NCI-H774 (cell line): ENCODE results near the gene IL17B.
A peak's percentile ranks its signal among the peaks of the same experiment; 100 is the strongest.

Experiments used
- DNase-seq: peaks from one replicate; lab custom pipeline; 2025; lab: John Stamatoyannopoulos, UW

Gene IL17B

DNA sequence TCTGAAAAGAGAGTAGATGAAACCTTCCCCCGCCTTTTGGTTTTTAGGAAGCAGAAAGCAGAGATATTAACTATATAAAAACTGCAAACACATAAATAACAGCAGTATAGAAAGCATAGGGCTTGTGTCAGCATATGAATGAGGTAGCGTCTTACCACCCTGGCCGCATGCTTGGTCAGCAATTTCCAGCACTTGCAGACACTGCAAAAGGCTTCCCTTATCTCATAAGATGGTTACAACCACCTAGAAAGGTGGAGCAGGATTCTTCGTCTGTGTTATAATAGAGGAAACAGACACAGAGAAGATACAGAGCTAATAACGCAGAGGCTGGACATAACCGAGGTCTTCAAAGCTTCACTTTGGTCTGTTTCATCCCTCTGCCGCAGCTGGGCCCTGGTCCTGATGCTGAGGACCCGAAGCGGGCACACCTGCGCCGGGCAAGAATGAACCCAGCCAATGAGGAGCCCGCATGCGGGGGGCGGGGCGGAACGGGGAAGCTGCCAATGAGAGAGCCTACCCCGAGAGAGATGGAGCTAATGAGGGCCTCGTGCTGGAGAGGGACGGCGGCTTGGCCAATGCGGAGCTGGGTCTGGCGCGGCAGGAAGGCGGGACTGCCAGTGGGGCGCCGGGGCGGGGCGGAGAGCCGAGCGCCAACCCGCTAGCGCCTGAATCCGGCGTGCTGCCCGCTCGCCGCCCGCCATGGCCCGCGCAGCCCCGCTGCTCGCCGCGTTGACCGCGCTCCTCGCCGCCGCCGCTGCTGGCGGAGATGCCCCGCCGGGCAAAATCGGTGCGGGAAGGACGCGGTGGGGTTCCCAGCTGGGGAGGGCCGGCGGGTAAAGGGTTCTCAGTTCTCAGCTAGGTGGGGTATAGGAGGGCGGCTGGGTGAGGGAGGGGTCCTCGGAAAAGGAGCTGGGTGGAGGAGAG, 21.5 kb downstream of the IL17B start, which contains the start of gene PCYOX1L:
TSS of gene PCYOX1L (plus strand) at position 677 of the 924 bp plus-strand sequence. CDS start at position 700, 23 bp downstream.
- peak; percentile 97 for DNase-seq

GRCh38 chr5:149356391-149356790, 22.7 kb downstream of the IL17B start:
- DNase-seq = no peak

DNA sequence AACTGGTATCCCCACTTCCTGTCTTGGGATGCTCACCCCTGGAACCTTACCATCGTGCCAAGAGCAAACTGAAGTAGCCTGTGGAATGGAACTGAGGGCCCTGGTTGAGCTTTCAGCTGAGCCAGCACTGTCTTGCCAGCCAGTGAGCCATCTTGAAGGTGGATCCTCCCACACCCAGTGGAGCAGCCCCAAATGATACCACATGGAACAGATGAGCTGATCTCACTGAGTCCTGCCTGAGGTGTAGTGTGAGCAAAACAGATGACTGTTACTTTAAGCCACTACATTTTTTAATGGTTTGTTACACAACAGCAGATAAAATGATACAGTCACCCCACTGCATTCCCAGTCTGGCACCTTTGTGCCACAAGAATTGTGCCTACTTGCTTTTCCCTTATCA, 23.4 kb downstream of the IL17B start:
- no peak for DNase-seq

DNA sequence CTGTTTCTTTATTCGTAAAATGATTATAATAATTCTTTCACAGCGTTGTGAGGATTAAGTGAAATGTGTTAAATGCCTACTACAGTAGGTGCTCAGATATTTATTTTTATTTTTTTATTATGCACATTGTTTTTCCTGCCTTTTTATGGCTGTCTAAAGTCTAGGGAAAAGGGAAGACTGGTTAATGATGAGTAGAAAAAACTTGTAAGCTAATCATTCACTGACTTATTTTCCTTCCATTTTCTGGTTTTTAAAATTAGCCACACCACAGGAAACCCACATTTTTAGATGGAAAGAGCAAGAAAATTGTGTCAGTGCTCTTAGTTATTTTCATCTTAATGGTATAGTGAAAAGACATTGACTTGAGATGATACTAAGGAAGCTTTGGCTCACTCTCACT, 25.2 kb downstream of the IL17B start:
- no peak for DNase-seq

DNA sequence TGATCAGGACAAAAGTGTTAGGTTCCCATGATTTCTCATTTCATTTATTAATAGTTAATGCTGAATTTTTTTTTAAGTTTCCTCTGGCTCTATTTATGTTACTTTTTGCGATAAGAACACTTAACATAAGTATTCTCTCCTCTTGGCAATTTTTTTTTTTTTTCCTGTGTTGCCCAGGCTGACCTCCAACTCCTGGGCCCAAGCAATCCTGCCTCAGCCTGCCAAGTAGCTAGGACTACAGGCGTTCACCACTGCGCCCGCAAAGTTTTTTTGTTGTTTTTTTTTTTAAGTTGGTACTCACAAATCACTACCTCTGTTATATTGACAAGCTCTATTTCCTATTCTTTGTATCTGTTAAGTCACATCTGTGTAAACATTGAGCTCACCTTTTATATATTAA, 26.9 kb downstream of the IL17B start:
- no peak for DNase-seq

DNA sequence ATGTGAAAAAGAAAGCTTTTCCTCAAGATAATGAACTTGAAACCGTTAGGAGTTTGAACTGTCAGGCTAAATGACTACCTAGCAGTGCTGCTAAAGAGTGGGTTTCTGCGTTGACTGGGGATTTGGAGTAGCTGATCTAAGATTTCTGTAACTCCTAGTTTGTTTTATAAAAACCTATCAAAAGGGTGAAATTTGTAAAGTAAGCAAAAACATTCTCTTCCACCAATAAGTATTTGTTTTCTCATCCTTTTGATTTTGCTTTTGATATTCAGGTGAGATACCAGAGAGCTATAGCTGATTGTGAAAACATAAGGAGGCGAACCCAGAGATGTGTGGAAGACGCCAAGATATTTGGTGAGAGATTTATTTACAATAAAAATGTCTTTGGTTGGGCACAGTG, 29.7 kb downstream of the IL17B start:
- DNase-seq = no peak

GRCh38 chr5:149348518-149348917, 30.6 kb downstream of the IL17B start:
- no peak for DNase-seq

- DNase-seq = no peak
Measured at GRCh38 chr5:149345892-149346222, 33.2 kb downstream of the IL17B start.

DNA sequence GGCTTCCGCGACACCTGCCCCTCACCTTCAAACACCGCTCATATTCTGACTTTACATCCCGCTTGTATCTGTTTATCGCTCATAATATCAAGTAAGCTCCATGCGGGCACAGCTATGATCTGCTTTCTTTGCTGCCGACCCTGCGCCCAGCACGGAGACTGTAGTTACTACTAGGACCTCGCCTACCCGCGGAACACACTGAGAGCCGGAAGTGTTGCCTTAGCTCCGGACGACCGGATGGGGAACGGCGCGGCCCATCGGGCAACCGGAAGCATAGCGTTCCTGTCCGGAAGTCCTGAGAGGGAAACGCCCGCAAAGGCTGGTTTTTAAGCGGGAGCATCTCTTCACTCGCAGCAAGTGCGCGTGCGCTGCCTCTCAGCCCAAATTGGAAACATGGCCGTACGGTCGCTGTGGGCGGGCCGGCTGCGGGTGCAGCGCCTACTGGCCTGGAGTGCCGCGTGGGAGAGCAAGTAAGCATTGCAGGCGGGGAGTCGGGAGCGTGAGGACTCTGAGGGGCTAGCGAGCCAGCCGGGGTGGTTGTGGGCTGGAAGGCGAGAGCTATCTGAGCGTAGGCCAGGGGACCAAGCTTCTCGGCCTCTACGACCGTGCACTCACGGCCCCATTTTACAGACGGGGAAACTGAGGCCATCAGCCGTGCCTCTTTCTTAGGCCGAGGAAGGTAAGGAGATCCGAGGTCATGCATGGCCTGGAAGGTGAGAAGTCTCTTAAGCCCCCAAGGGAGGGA, 33.8 kb downstream of the IL17B start, which contains the start of gene GRPEL2:
TSS of gene GRPEL2 (plus strand) at position 353 of the 745 bp plus-strand sequence. CDS start at position 394, 41 bp downstream.
- peak; percentile 96 for DNase-seq

DNA sequence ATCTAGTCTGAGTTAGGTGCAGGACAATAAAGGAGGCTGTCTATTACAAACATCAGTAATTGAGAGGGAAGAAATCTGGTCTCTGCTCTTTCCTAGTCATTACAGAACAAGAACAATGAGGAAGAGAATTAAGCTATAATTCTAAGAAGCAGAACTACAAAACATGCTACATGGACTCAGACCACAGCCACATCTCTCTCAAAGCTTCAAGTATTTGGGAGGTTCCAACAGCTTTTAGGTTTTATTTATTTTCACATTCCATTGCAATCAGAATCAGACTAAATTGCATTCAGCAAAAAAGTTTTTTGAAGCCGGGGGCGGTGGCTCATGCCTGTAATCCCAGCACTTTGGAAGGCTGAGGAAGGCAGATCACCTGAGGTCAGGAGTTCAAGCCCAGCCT, 34.9 kb downstream of the IL17B start:
- no peak for DNase-seq

DNA sequence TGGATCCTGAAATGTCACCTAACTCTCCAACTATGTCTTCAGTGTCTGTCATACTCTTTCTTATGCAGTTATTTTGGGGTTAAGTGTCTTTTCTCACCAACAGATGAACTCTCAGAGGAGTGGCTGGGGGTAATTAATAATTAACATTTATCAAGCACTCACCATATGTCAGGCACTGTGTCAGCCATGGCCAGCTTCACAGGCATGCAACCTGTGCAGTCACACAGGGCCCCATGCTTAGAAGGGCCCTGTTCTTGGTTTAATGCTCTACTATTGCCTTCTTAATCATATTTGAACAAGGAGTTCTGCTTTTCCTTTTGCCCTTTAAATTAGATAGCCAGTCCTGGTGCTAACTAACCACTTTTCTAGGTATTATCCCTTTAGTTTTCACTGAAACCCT, 37.2 kb downstream of the IL17B start:
- DNase-seq = no peak

GRCh38 chr5:149340920-149341319, 38.2 kb downstream of the IL17B start:
- DNase-seq = no peak

DNA sequence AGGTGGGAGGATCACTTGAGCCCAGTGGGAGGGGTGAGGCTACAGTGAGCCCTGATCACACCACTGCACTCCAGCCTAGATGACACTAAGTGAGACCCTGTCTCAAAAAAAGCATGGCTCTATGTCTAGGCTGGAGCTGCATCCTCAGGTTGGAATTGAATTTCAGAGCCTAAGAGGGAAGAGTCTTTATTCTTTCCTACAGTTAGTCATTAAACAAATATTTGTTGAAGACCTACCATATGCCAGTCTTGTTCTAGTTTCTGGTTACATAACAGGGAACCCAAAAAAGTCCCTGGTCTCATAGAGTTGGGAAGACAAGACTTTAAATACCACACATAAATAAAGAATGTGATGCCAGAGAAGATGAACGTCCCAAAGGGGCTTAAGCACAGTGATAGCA, 40.7 kb downstream of the IL17B start:
- DNase-seq = peak; percentile 4

DNA sequence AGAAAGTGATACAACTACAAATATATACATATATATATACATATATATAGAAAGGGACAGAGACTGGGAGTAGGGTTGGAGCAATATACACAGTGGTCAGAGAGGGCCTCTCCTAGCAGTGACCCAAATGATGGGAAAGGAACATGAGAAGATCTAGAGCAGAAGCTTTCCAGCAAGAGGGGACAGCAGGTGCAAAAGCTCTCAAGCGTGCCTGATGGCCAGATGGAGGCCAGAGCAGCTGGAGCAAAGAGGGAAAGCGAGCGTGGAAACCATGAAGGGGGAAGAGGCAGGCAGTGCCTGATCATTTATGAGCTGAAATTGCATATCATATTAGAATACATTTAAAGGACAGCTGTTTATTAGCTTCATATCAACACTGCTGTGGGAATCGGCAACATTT, 41.4 kb downstream of the IL17B start:
- DNase-seq = peak; percentile 57

- no peak for DNase-seq
Measured at GRCh38 chr5:149333711-149334443, 45.2 kb downstream of the IL17B start.

DNA sequence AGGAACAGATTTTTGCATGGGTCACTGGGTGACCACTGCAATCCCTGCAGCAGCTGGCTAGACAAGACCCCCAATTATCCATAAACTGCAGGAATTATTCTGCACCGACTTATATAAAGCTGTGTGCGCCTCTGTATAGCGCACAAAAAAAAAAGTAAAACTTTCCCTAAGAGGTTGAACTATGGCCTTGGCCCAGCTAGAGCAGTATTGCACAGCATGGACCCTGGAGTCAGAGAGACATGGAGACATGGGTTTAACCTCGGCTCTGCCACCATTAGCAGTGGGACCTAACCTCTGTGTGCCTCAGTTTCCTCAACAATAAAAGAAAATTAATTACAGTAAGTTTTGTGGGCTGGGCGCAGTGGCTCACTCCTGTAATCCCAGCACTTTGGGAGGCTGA, 50.9 kb downstream of the IL17B start:
- no peak for DNase-seq

GRCh38 chr5:149326611-149327010, 52.5 kb downstream of the IL17B start:
- DNase-seq = no peak

GRCh38 chr5:149325894-149326293, 53.2 kb downstream of the IL17B start:
- DNase-seq = no peak

GRCh38 chr5:149325166-149325735, 53.8 kb downstream of the IL17B start:
- no peak for DNase-seq

GRCh38 chr5:149324641-149325040, 54.5 kb downstream of the IL17B start:
- DNase-seq = no peak
